ENCODE measurements around the gene CATSPER1. TPM values are rescaled to one million over a fixed set of nuclear protein-coding genes. Genes with fewer than 3 reads are reported as not detected.

CATSPER1 gene
- total and polyA plus RNA-seq, 2 experiments from 2014 or later: not detected

GRCh38 chr11:65981972-65982823 is 44.1 kb downstream of the CATSPER1 start:
- no peaks in the 10 kb centered on the region for H3K79me2 ChIP-seq (replicated peaks; ENCODE audit: insufficient read depth)

DNA sequence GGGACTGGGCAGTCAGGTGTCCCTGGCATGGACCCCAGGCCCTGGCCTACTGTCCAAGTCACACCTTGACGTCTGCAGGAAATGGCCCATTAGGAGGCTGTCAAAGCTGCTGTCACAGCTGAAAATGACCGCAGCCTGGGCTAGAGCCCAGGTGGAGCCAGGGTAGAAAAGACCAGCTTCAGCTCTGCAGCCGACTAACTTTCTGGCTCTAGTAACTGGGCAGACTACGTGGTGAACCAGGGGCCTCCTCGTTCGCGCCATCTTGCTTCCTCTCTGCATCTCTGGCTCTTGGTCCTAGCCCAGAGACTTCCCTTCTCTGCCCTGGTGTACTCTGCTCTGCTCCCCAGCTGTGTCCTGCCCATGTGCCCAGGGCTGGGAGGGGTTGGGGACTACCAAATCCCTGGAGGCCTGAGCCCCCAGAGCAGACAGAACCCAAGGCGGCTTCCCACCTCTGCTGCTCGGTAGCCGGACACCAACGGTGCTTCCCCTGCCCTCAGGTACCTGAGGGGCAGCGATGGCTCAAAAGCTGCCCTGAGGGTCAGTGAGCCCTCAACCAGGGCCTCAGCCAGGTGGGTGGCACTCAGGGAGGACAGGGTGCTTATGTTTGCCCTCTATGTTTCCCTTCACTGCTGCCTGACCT is 45.1 kb downstream of the CATSPER1 start:
- no peaks in the 10 kb centered on the region for H3K4me1 ChIP-seq (ENCODE audit: insufficient read depth)
- Mint-ChIP-seq H3K27me3 (ENCODE audit: insufficient read depth, low read depth, poor library complexity) (peaks cover 23% of the 10 kb centered on the region), H3K4me3 (no peak overlapping the region), H3K4me1 (no peaks in the 10 kb centered on the region), H3K9me3 (no peaks in the 10 kb centered on the region; the same call in 2 of the 3 replicates), H3K27ac (no peak overlapping the region), H3K36me3 (ENCODE audit: low read depth) (peaks cover 23% of the 10 kb centered on the region)
- no peak overlapping the region for H3K4me2 ChIP-seq
- H2AFZ ChIP-seq: no peak overlapping the region
- no peaks in the 10 kb centered on the region for H3K9me2 ChIP-seq (ENCODE audit: insufficient read depth)
- no peak for ATAC-seq
- no peak overlapping the region for H3K27ac ChIP-seq (ENCODE audit: low read depth)
- H3F3A ChIP-seq (replicated peaks; ENCODE audit: low read depth): no peaks in the 10 kb centered on the region
- H3K36me3 ChIP-seq (ENCODE audit: insufficient read depth): no peaks in the 10 kb centered on the region
- DNase-seq (ENCODE audit: low spot score): no peak
- no peaks in the 10 kb centered on the region for H3K27me3 ChIP-seq (ENCODE audit: insufficient read depth)
- no peak overlapping the region for H3K4me3 ChIP-seq
- H3K79me2 ChIP-seq (replicated peaks; ENCODE audit: insufficient read depth): no peaks in the 10 kb centered on the region
- no peaks in the 10 kb centered on the region for H4K20me1 ChIP-seq (replicated peaks; ENCODE audit: insufficient read depth)
- TF ChIP-seq NANOG (IDR thresholded peaks at IDR 0.05; ENCODE audit: borderline replicate concordance) (no peak), ZNF114 (CRISPR knock-in tag; IDR thresholded peaks at IDR 0.05) (no peak), EZH2 (IDR thresholded peaks at IDR 0.05; ENCODE audit: low read depth, unreplicated experiment) (no peak), ETS1 (IDR thresholded peaks at IDR 0.05) (no peak), EZH2phosphoT487 (IDR thresholded peaks at IDR 0.05; ENCODE audit: unreplicated experiment) (no peak), STAT1 (IDR thresholded peaks at IDR 0.05; ENCODE audit: unreplicated experiment) (no peak), ZNF331 (CRISPR knock-in tag; IDR thresholded peaks at IDR 0.05; ENCODE audit: low read depth) (no peak)

More at GRCh38 chr11:65981972-65982823, 44.1 kb downstream of the CATSPER1 start:
- Histone ChIP-seq H3K4me2 (no peak overlapping the region), H3F3A (replicated peaks; ENCODE audit: low read depth) (no peaks in the 10 kb centered on the region), H3K27me3 (ENCODE audit: insufficient read depth) (no peaks in the 10 kb centered on the region), H3K9me2 (ENCODE audit: insufficient read depth) (no peaks in the 10 kb centered on the region), H3K4me3 (no peak overlapping the region), H2AFZ (no peak overlapping the region), H3K27ac (ENCODE audit: low read depth) (no peak overlapping the region), H4K20me1 (replicated peaks; ENCODE audit: insufficient read depth) (no peaks in the 10 kb centered on the region), H3K4me1 (ENCODE audit: insufficient read depth) (no peaks in the 10 kb centered on the region), H3K36me3 (ENCODE audit: insufficient read depth) (no peaks in the 10 kb centered on the region)
- Mint-ChIP-seq H3K4me3 (no peak overlapping the region), H3K4me1 (no peaks in the 10 kb centered on the region), H3K27me3 (ENCODE audit: insufficient read depth, low read depth, poor library complexity) (peaks cover 20% of the 10 kb centered on the region), H3K9me3 (no peaks in the 10 kb centered on the region; the same call in 2 of the 3 replicates), H3K36me3 (ENCODE audit: low read depth) (peaks cover 17% of the 10 kb centered on the region), H3K27ac (no peak overlapping the region)
- peak; percentile 30 for ATAC-seq
- DNase-seq (ENCODE audit: low spot score): no peak
- peak in 1 of 2 experiments; percentile 31; a peak in 1 of 4 replicates for TF ChIP-seq CTCF (conservative IDR thresholded peaks at IDR 0.05; ENCODE audit: low read depth in 2 of 2)
- TF ChIP-seq ZNF331 (CRISPR knock-in tag; IDR thresholded peaks at IDR 0.05; ENCODE audit: low read depth): no peak
